H9 (cell line): ENCODE results near the gene COL4A2. TPM values are rescaled to one million over a fixed set of nuclear protein-coding genes. Genes with fewer than 3 reads are reported as not detected.
A peak's percentile ranks its signal among the peaks of the same experiment; 100 is the strongest.

ENCODE experiments used
- DNase-seq: peaks from one replicate; pipeline ENCODE4 v3.0.0-alpha.2; 2017
- H2AFZ ChIP-seq: one replicate; pipeline ENCODE4 v1.6.1; 2013; ENCODE audit warnings: mild to moderate bottlenecking, low read length, control low read depth, moderate library complexity
- H2AK5ac ChIP-seq: 2 replicates; pipeline ENCODE4 v1.6.1; 2013; ENCODE audit warnings: low read length, control low read depth, mixed read lengths; ENCODE audit not compliant: insufficient read length
- H2BK120ac ChIP-seq: one replicate; pipeline ENCODE4 v1.6.1; 2013; ENCODE audit warnings: low read depth, mild to moderate bottlenecking, low read length, control low read depth, inconsistent platforms; ENCODE audit not compliant: poor library complexity, severe bottlenecking
- H2BK12ac ChIP-seq: 2 replicates; pipeline ENCODE4 v1.6.1; 2013; ENCODE audit warnings: low read length, control low read depth, mixed read lengths, low read depth; ENCODE audit not compliant: insufficient read length
- H2BK15ac ChIP-seq: 2 replicates; pipeline ENCODE4 v1.6.1; 2013; ENCODE audit warnings: low read depth, low read length, control low read depth
- H2BK20ac ChIP-seq: one replicate; pipeline ENCODE4 v1.6.1; 2013; ENCODE audit warnings: low read depth, mild to moderate bottlenecking, low read length, control low read depth, inconsistent platforms; ENCODE audit not compliant: poor library complexity, severe bottlenecking
- H2BK5ac ChIP-seq: 2 replicates; pipeline ENCODE4 v1.6.1; 2013; ENCODE audit warnings: low read length, control low read depth, mixed read lengths; ENCODE audit not compliant: insufficient read length
- H3K14ac ChIP-seq: 2 replicates; pipeline ENCODE4 v1.6.1; 2013; ENCODE audit warnings: low read length, control low read depth; ENCODE audit not compliant: insufficient read depth
- H3K18ac ChIP-seq: 2 replicates; pipeline ENCODE4 v1.6.1; 2013; ENCODE audit warnings: low read depth, mild to moderate bottlenecking, mixed read lengths, low read length, control low read depth; ENCODE audit not compliant: insufficient read length
- H3K23ac ChIP-seq: 2 replicates; pipeline ENCODE4 v1.6.1; 2013; ENCODE audit warnings: low read length, control low read depth, mixed read lengths, low read depth; ENCODE audit not compliant: insufficient read length
- H3K23me2 ChIP-seq: 2 replicates; pipeline ENCODE4 v1.6.1; 2013; ENCODE audit warnings: low read depth, mild to moderate bottlenecking, mixed read lengths, low read length, control low read depth; ENCODE audit not compliant: insufficient read length, poor library complexity, severe bottlenecking
- H3K27ac ChIP-seq: 2 replicates; pipeline ENCODE4 v1.5.1; 2013; ENCODE audit warnings: low read length, control low read depth, mixed read lengths, low read depth; ENCODE audit not compliant: insufficient read length
- H3K27me3 ChIP-seq: 2 replicates; pipeline ENCODE4 v1.6.1; 2013; ENCODE audit warnings: low read length, control low read depth, inconsistent platforms; ENCODE audit not compliant: insufficient read depth
- H3K4ac ChIP-seq: 2 replicates; pipeline ENCODE4 v1.6.1; 2013; ENCODE audit warnings: low read depth, mild to moderate bottlenecking, control low read depth, inconsistent platforms, low read length, moderate library complexity
- H3K4me1 ChIP-seq: 2 replicates; pipeline ENCODE4 v1.6.1; 2013; ENCODE audit warnings: low read length, control low read depth, inconsistent platforms; ENCODE audit not compliant: insufficient read depth
- H3K4me2 ChIP-seq: 2 replicates; pipeline ENCODE4 v1.6.1; 2013; ENCODE audit warnings: low read length, control low read depth, mixed read lengths; ENCODE audit not compliant: insufficient read length, insufficient read depth
- H3K56ac ChIP-seq: 2 replicates; pipeline ENCODE4 v1.6.1; 2013; ENCODE audit warnings: low read depth, mild to moderate bottlenecking, mixed read lengths, low read length, control low read depth; ENCODE audit not compliant: insufficient read length
- H3K79me1 ChIP-seq: 2 replicates; pipeline ENCODE4 v1.6.1; 2013; ENCODE audit warnings: low read depth, mild to moderate bottlenecking, moderate library complexity, low read length, control low read depth, inconsistent platforms; ENCODE audit not compliant: insufficient read depth, poor library complexity, severe bottlenecking
- H3K79me2 ChIP-seq: 2 replicates; pipeline ENCODE4 v1.6.1; 2013; ENCODE audit warnings: low read length, control low read depth, inconsistent platforms; ENCODE audit not compliant: insufficient read depth
- H3K9ac ChIP-seq: 2 replicates; pipeline ENCODE4 v1.6.1; 2013; ENCODE audit warnings: low read length, control low read depth, mixed read lengths; ENCODE audit not compliant: insufficient read length; ENCODE audit errors: extremely low read depth
- H3K9me3 ChIP-seq: one replicate; pipeline ENCODE4 v1.6.1; 2013; ENCODE audit warnings: low read depth, low read length, inconsistent platforms; ENCODE audit not compliant: control insufficient read depth
- H3T11ph ChIP-seq: one replicate; pipeline ENCODE4 v1.6.1; 2013; ENCODE audit warnings: mild to moderate bottlenecking, low read length, control low read depth, inconsistent platforms
- H4K20me1 ChIP-seq: one replicate; pipeline ENCODE4 v1.6.1; 2013; ENCODE audit not compliant: control insufficient read depth, insufficient read length, insufficient read depth
- H4K5ac ChIP-seq: 2 replicates; pipeline ENCODE4 v1.6.1; 2013; ENCODE audit warnings: low read depth, mild to moderate bottlenecking, mixed read lengths, low read length, control low read depth; ENCODE audit not compliant: insufficient read length
- H4K8ac ChIP-seq: replicated peaks from 2 replicates; pipeline ENCODE4 v1.6.1; 2013; ENCODE audit warnings: low read length, control low read depth, mixed read lengths, low read depth; ENCODE audit not compliant: insufficient read length
- H4K91ac ChIP-seq: 2 replicates; pipeline ENCODE4 v1.6.1; 2013; ENCODE audit warnings: low read depth, mild to moderate bottlenecking, moderate library complexity, mixed read lengths, low read length, control low read depth; ENCODE audit not compliant: insufficient read length
- H3K27ac Mint-ChIP-seq, 3 experiments: 2 replicates in 2 of 3; 3 replicates in 1 of 3; pipeline ENCODE4 v1.8.0; 2020 to 2021; ENCODE audit warnings: mixed read lengths in 3 of 3, mild to moderate bottlenecking in 1 of 3, moderate library complexity in 1 of 3
- H3K27me3 Mint-ChIP-seq: 2 replicates; pipeline ENCODE4 v1.8.0; 2021; ENCODE audit warnings: low read depth, mild to moderate bottlenecking, moderate library complexity, mixed read lengths
- H3K36me3 Mint-ChIP-seq, 3 experiments: 2 replicates in 2 of 3; 3 replicates in 1 of 3; pipeline ENCODE4 v1.8.0; 2020 to 2021; ENCODE audit warnings: low read depth in 3 of 3, mixed read lengths in 3 of 3; ENCODE audit not compliant: insufficient read depth in 1 of 3
- H3K4me1 Mint-ChIP-seq, 2 experiments: 2 replicates each; pipeline ENCODE4 v1.8.0; 2020; ENCODE audit warnings: mixed read lengths in 2 of 2
- H3K4me3 Mint-ChIP-seq, 2 experiments: 2 replicates in 1 of 2; 3 replicates in 1 of 2; pipeline ENCODE4 v1.8.0; 2020 to 2021; ENCODE audit warnings: mild to moderate bottlenecking in 2 of 2, mixed read lengths in 2 of 2, moderate library complexity in 1 of 2
- H3K9me3 Mint-ChIP-seq, 2 experiments: 2 replicates in 1 of 2; 3 replicates in 1 of 2; pipeline ENCODE4 v1.8.0; 2020; ENCODE audit warnings: mild to moderate bottlenecking in 2 of 2, mixed read lengths in 2 of 2, moderate library complexity in 1 of 2
- CTCF ChIP-seq: fragments of 200-600 bp; sonication (generic); conservative IDR thresholded peaks from 3 replicates; pipeline ENCODE4 v1.8.0; 2021; ENCODE audit warnings: antibody characterized with exemption, mild to moderate bottlenecking
- WGBS: extraction: QIAGEN DNeasy Blood & Tissue Kit; methylation state at CpG from one replicate; pipeline ENCODE4 v1.1.7; 2013; ENCODE audit warnings: missing lambda C conversion rate, low lambda C conversion rate, mixed read lengths; ENCODE audit not compliant: insufficient read length; ENCODE audit errors: extremely low coverage; 5-methylcytosine and 5-hydroxymethylcytosine counted together
- total RNA-seq: library from RNA; stranded (reverse); gene quantifications from 2 replicates; pipeline ENCODE4 v1.2.1, GENCODE V29; 2021

Gene COL4A2
- total RNA-seq, 1 experiment from 2014 or later = 76.5 TPM

GRCh38 chr13:110311443-110312338, 4.6 kb downstream of the COL4A2 start:
- Histone ChIP-seq H3K23me2 (peaks cover 20% of the 10 kb centered on the region), H3K18ac (no peak overlapping the region), H2BK15ac (no peak overlapping the region), H2BK5ac (no peak overlapping the region), H3K79me1 (no peaks in the 10 kb centered on the region), H3T11ph (no peak overlapping the region), H4K5ac (no peak overlapping the region), H3K27me3 (no peaks in the 10 kb centered on the region; the same call in 1 of the 2 replicates), H2BK12ac (no peak overlapping the region), H3K4me2 (no peak overlapping the region), H4K20me1 (no peaks in the 10 kb centered on the region), H3K23ac (no peak overlapping the region), H3K9me3 (no peaks in the 10 kb centered on the region), H2BK20ac (no peak overlapping the region), H3K56ac (no peak overlapping the region), H3K9ac (no peak overlapping the region), H3K27ac (no peak overlapping the region), H4K91ac (no peak overlapping the region), H2AK5ac (no peak overlapping the region), H2BK120ac (no peak overlapping the region), H3K14ac (no peak overlapping the region), H4K8ac (no peak overlapping the region), H3K79me2 (no peaks in the 10 kb centered on the region; the same call in 1 of the 2 replicates), H3K4ac (no peak overlapping the region), H3K4me1 (no peaks in the 10 kb centered on the region), H2AFZ (no peak overlapping the region)
- H3K9me3 Mint-ChIP-seq = no peaks in the 10 kb centered on the region; a peak in 1 of 5 replicates
- H3K27me3 Mint-ChIP-seq = peaks cover 13% of the 10 kb centered on the region
- TF ChIP-seq CTCF = no peak
- peaks cover 18 to 28% of the 10 kb centered on the region in 2 experiments for H3K4me1 Mint-ChIP-seq
- WGBS = no CpG with 5 or more reads among the region's 30 CpGs
- no peak overlapping the region; a peak in 1 of 7 replicates for H3K27ac Mint-ChIP-seq
- peak; percentile 25 for DNase-seq
- H3K4me3 Mint-ChIP-seq = no peak overlapping the region
- peaks cover 4 to 16% (median 9%) of the 10 kb centered on the region in 3 experiments; a peak in 6 of 7 replicates for H3K36me3 Mint-ChIP-seq
